ENCODE results near the gene SLC22A31.

SLC22A31 gene

GRCh38 chr16:89159850-89160354 lies 40.4 kb downstream of the SLC22A31 start:
- Histone ChIP-seq H3K36me3 (ENCODE audit: control insufficient read depth, insufficient read depth, low read length) (no peaks in the 10 kb centered on the region), H3K27me3 (ENCODE audit: control insufficient read depth, insufficient read depth, low read length) (no peaks in the 10 kb centered on the region), H3K4me3 (ENCODE audit: low read depth, low read length) (no peak overlapping the region), H3K4me1 (ENCODE audit: control insufficient read depth, insufficient read depth, low read length) (no peaks in the 10 kb centered on the region), H3K27ac (ENCODE audit: low read depth, low read length) (no peak overlapping the region), H3K9ac (ENCODE audit: low read length) (no peak overlapping the region), H3K9me3 (ENCODE audit: control insufficient read depth, insufficient read depth, low read depth, low read length) (peaks cover 12% of the 10 kb centered on the region; the same call in 1 of the 2 replicates)

- no peaks in the 10 kb centered on the region for H3K27me3 ChIP-seq (ENCODE audit: control insufficient read depth, insufficient read depth, low read length)
- no peak overlapping the region for H3K9ac ChIP-seq (ENCODE audit: low read length)
- no peaks in the 10 kb centered on the region for H3K4me1 ChIP-seq (ENCODE audit: control insufficient read depth, insufficient read depth, low read length)
- peaks cover 12% of the 10 kb centered on the region; the same call in 1 of the 2 replicates for H3K9me3 ChIP-seq (ENCODE audit: control insufficient read depth, insufficient read depth, low read depth, low read length)
- H3K4me3 ChIP-seq (ENCODE audit: low read depth, low read length): no peak overlapping the region
- H3K27ac ChIP-seq (ENCODE audit: low read depth, low read length): no peak overlapping the region
- H3K36me3 ChIP-seq (ENCODE audit: control insufficient read depth, insufficient read depth, low read length): no peaks in the 10 kb centered on the region
Observed at GRCh38 chr16:89159066-89159849, 41.1 kb downstream of the SLC22A31 start.

GRCh38 chr16:89157778-89158177 lies 42.6 kb downstream of the SLC22A31 start:
- no peak overlapping the region for H3K27ac ChIP-seq (ENCODE audit: low read depth, low read length)
- H3K4me3 ChIP-seq (ENCODE audit: low read depth, low read length): no peak overlapping the region
- H3K9me3 ChIP-seq (ENCODE audit: control insufficient read depth, insufficient read depth, low read depth, low read length): peaks cover 12% of the 10 kb centered on the region; the same call in 1 of the 2 replicates
- no peak overlapping the region for H3K9ac ChIP-seq (ENCODE audit: low read length)
- H3K4me1 ChIP-seq (ENCODE audit: control insufficient read depth, insufficient read depth, low read length): no peaks in the 10 kb centered on the region
- no peaks in the 10 kb centered on the region for H3K27me3 ChIP-seq (ENCODE audit: control insufficient read depth, insufficient read depth, low read length)
- no peaks in the 10 kb centered on the region for H3K36me3 ChIP-seq (ENCODE audit: control insufficient read depth, insufficient read depth, low read length)

- H3K4me3 ChIP-seq (ENCODE audit: low read depth, low read length): no peak overlapping the region
- no peaks in the 10 kb centered on the region for H3K36me3 ChIP-seq (ENCODE audit: control insufficient read depth, insufficient read depth, low read length)
- H3K27ac ChIP-seq (ENCODE audit: low read depth, low read length): no peak overlapping the region
- H3K9ac ChIP-seq (ENCODE audit: low read length): no peak overlapping the region
- no peaks in the 10 kb centered on the region for H3K4me1 ChIP-seq (ENCODE audit: control insufficient read depth, insufficient read depth, low read length)
- no peaks in the 10 kb centered on the region for H3K27me3 ChIP-seq (ENCODE audit: control insufficient read depth, insufficient read depth, low read length)
- peaks cover 12% of the 10 kb centered on the region; the same call in 1 of the 2 replicates for H3K9me3 ChIP-seq (ENCODE audit: control insufficient read depth, insufficient read depth, low read depth, low read length)
Observed at GRCh38 chr16:89156740-89157645, 43.3 kb downstream of the SLC22A31 start.

- Histone ChIP-seq H3K9ac (ENCODE audit: low read length) (no peak overlapping the region), H3K36me3 (ENCODE audit: control insufficient read depth, insufficient read depth, low read length) (peaks cover 3% of the 10 kb centered on the region; the same call in 1 of the 2 replicates), H3K4me1 (ENCODE audit: control insufficient read depth, insufficient read depth, low read length) (no peaks in the 10 kb centered on the region), H3K4me3 (ENCODE audit: low read depth, low read length) (no peak overlapping the region), H3K27ac (ENCODE audit: low read depth, low read length) (no peak overlapping the region), H3K9me3 (ENCODE audit: control insufficient read depth, insufficient read depth, low read depth, low read length) (peaks cover 12% of the 10 kb centered on the region; the same call in 1 of the 2 replicates), H3K27me3 (ENCODE audit: control insufficient read depth, insufficient read depth, low read length) (no peaks in the 10 kb centered on the region)
Observed at GRCh38 chr16:89155851-89156739, 44.2 kb downstream of the SLC22A31 start.

GRCh38 chr16:89155184-89155679 lies 45.1 kb downstream of the SLC22A31 start:
- no peaks in the 10 kb centered on the region for H3K4me1 ChIP-seq (ENCODE audit: control insufficient read depth, insufficient read depth, low read length)
- no peak overlapping the region for H3K27ac ChIP-seq (ENCODE audit: low read depth, low read length)
- H3K9ac ChIP-seq (ENCODE audit: low read length): no peak overlapping the region

GRCh38 chr16:89154390-89155183 lies 45.8 kb downstream of the SLC22A31 start:
- H3K27me3 ChIP-seq (ENCODE audit: control insufficient read depth, insufficient read depth, low read length): no peaks in the 10 kb centered on the region
- H3K27ac ChIP-seq (ENCODE audit: low read depth, low read length): no peak overlapping the region
- peaks cover 13% of the 10 kb centered on the region for H3K9me3 ChIP-seq (ENCODE audit: control insufficient read depth, insufficient read depth, low read depth, low read length)
- H3K9ac ChIP-seq (ENCODE audit: low read length): no peak overlapping the region
- H3K4me1 ChIP-seq (ENCODE audit: control insufficient read depth, insufficient read depth, low read length): no peaks in the 10 kb centered on the region
- H3K4me3 ChIP-seq (ENCODE audit: low read depth, low read length): no peak overlapping the region
- peaks cover 18% of the 10 kb centered on the region for H3K36me3 ChIP-seq (ENCODE audit: control insufficient read depth, insufficient read depth, low read length)

More at GRCh38 chr16:89155184-89155679, 45.1 kb downstream of the SLC22A31 start:
- peaks cover 12% of the 10 kb centered on the region for H3K36me3 ChIP-seq (ENCODE audit: control insufficient read depth, insufficient read depth, low read length)
- peaks cover 12% of the 10 kb centered on the region; the same call in 1 of the 2 replicates for H3K9me3 ChIP-seq (ENCODE audit: control insufficient read depth, insufficient read depth, low read depth, low read length)
- H3K4me3 ChIP-seq (ENCODE audit: low read depth, low read length): no peak overlapping the region
- no peaks in the 10 kb centered on the region for H3K27me3 ChIP-seq (ENCODE audit: control insufficient read depth, insufficient read depth, low read length)

- Histone ChIP-seq H3K27ac (ENCODE audit: low read depth, low read length) (no peak overlapping the region), H3K36me3 (ENCODE audit: control insufficient read depth, insufficient read depth, low read length) (peaks cover 25% of the 10 kb centered on the region)
Observed at GRCh38 chr16:89153848-89154271, 46.5 kb downstream of the SLC22A31 start.

GRCh38 chr16:89152831-89153700 lies 47.3 kb downstream of the SLC22A31 start:
- H3K27ac ChIP-seq (ENCODE audit: low read depth, low read length): no peak overlapping the region
- H3K27me3 ChIP-seq (ENCODE audit: control insufficient read depth, insufficient read depth, low read length): no peaks in the 10 kb centered on the region
- H3K36me3 ChIP-seq (ENCODE audit: control insufficient read depth, insufficient read depth, low read length): peaks cover 29% of the 10 kb centered on the region
- H3K9ac ChIP-seq (ENCODE audit: low read length): no peak overlapping the region
- H3K9me3 ChIP-seq (ENCODE audit: control insufficient read depth, insufficient read depth, low read depth, low read length): peaks cover 22% of the 10 kb centered on the region
- no peaks in the 10 kb centered on the region for H3K4me1 ChIP-seq (ENCODE audit: control insufficient read depth, insufficient read depth, low read length)
- no peak overlapping the region for H3K4me3 ChIP-seq (ENCODE audit: low read depth, low read length)

More at GRCh38 chr16:89153848-89154271, 46.5 kb downstream of the SLC22A31 start:
- no peak overlapping the region for H3K9ac ChIP-seq (ENCODE audit: low read length)
- no peaks in the 10 kb centered on the region for H3K27me3 ChIP-seq (ENCODE audit: control insufficient read depth, insufficient read depth, low read length)
- no peaks in the 10 kb centered on the region for H3K4me1 ChIP-seq (ENCODE audit: control insufficient read depth, insufficient read depth, low read length)
- peaks cover 20% of the 10 kb centered on the region for H3K9me3 ChIP-seq (ENCODE audit: control insufficient read depth, insufficient read depth, low read depth, low read length)
- no peak overlapping the region for H3K4me3 ChIP-seq (ENCODE audit: low read depth, low read length)

All from HUES6 (cell line).